K562 (cell line): Measurements from ENCODE around the gene ALDH3B2. TPM values are rescaled to one million over a fixed set of nuclear protein-coding genes. Genes with fewer than 3 reads are reported as not detected.

ENCODE experiments used
- HCFC1 ChIP-seq: IDR thresholded peaks from 2 replicates; pipeline ENCODE4 v1.6.1; 2012; ENCODE audit warnings: low read depth, low read length, improper control_type of control experiment
- ILF3 ChIP-seq: fragments of 450-650 bp; IDR thresholded peaks from 2 replicates; pipeline ENCODE4 v1.6.1; 2018; ENCODE audit warnings: antibody characterized with exemption, mild to moderate bottlenecking, moderate library complexity, borderline replicate concordance
- NR2F6 ChIP-seq: fragments of 450-650 bp; formaldehyde crosslinking; IDR thresholded peaks from 2 replicates; pipeline ENCODE4 v1.4.0; 2020; ENCODE audit warnings: mild to moderate bottlenecking
- SIN3B ChIP-seq: fragments of 450-650 bp; IDR thresholded peaks from 2 replicates; pipeline ENCODE4 v1.6.1; 2017; ENCODE audit warnings: low read depth, mild to moderate bottlenecking, moderate library complexity
- SUPT5H ChIP-seq: fragments of 450-650 bp; IDR thresholded peaks from 2 replicates; pipeline ENCODE4 v1.6.1; 2016
- TEAD1 ChIP-seq, 2 experiments: fragments of 450-650 bp in 1 of 2; sonication (generic) in 1 of 2; formaldehyde crosslinking; IDR thresholded peaks; 2 replicates each; pipeline versions ENCODE4 v1.4.0 to v1.8.0; 2020 to 2022; ENCODE audit warnings: mild to moderate bottlenecking in 2 of 2, missing genetic modification reagents in 1 of 2
- TRIM24 ChIP-seq, 2 experiments: fragments of 450-650 bp; IDR thresholded peaks; 2 replicates each; pipeline ENCODE4 v1.6.1; 2016
- TSC22D4 ChIP-seq: fragments of 450-650 bp; IDR thresholded peaks from 2 replicates; pipeline ENCODE4 v1.6.1; 2016; ENCODE audit warnings: missing genetic modification characterization, missing biosample characterization, control low read depth
- ZBTB7A ChIP-seq: IDR thresholded peaks from 2 replicates; pipeline ENCODE4 v1.6.1; 2011; ENCODE audit warnings: low read depth, mild to moderate bottlenecking, low read length, moderate library complexity, borderline replicate concordance; ENCODE audit not compliant: control insufficient read depth
- ZFP1 ChIP-seq: fragments of 450-650 bp; formaldehyde crosslinking; IDR thresholded peaks from 2 replicates; pipeline ENCODE4 v1.4.0; 2020; ENCODE audit warnings: mild to moderate bottlenecking, mixed read lengths
- ZNF165 ChIP-seq: fragments of 250-450 bp; sonication (Bioruptor Pico); IDR thresholded peaks from 2 replicates; pipeline ENCODE4 v1.4.0; 2020; ENCODE audit warnings: borderline replicate concordance
- ZNF253 ChIP-seq: fragments of 250-450 bp; sonication (Bioruptor Pico); conservative IDR thresholded peaks from 2 replicates; pipeline ENCODE4 v1.6.1; 2021; ENCODE audit warnings: mild to moderate bottlenecking
- ZNF778 ChIP-seq: fragments of 450-650 bp; formaldehyde crosslinking; IDR thresholded peaks from 2 replicates; pipeline ENCODE4 v1.4.0; 2020; ENCODE audit warnings: mild to moderate bottlenecking, moderate library complexity
- polyA plus RNA-seq, 8 experiments: library from polyadenylated mRNA; depleted of rRNA in 4 of 8; stranded (reverse) in 5 of 8; unstranded in 3 of 8; fragments of >200 nt; fragmentation: Nextera tagmentation in 2 of 8; fragmentation: Illumina TruSeq in 1 of 8; extraction: Ambion mirVana in 2 of 8; extraction: Trizol in 1 of 8; gene quantifications; 2 replicates each; pipeline versions ENCODE4 v1.2.1 to v1.2.3, GENCODE V29; 2011 to 2014; ENCODE audit warnings: inconsistent platforms in 1 of 8, missing spikeins in 1 of 8
- total RNA-seq, 7 experiments: library from RNA; depleted of rRNA in 6 of 7; stranded (reverse); fragments of >200 nt in 6 of 7; fragmentation: Illumina TruSeq in 2 of 7; extraction: Trizol in 2 of 7; gene quantifications; 2 replicates each; pipeline versions ENCODE4 v1.2.1 to v1.2.3, GENCODE V29; 2011 to 2021; ENCODE audit warnings: low replicate concordance in 1 of 7
- TF ChIP-seq, protein P1 (sequence below): fragments of 450-650 bp; IDR thresholded peaks from 2 replicates; pipeline ENCODE4 v1.6.1; 2016; ENCODE audit warnings: mild to moderate bottlenecking
- TF ChIP-seq, protein P2 (sequence below): fragments of 250-450 bp; sonication (Bioruptor Pico); IDR thresholded peaks from 2 replicates; pipeline ENCODE4 v1.5.1; 2021; ENCODE audit warnings: mild to moderate bottlenecking
- TF ChIP-seq, protein P3 (sequence below): fragments of 250-450 bp; sonication (Bioruptor Pico); IDR thresholded peaks from 2 replicates; pipeline ENCODE4 v1.4.0; 2020
- TF ChIP-seq, protein P4 (sequence below): fragments of 250-450 bp; sonication (Bioruptor Pico); IDR thresholded peaks from 2 replicates; pipeline ENCODE4 v1.8.0; 2021; ENCODE audit warnings: moderate library complexity, mild to moderate bottlenecking, inconsistent platforms

Gene ALDH3B2
- total and polyA plus RNA-seq, 9 of the 15 experiments (the other 6 are each of a cell fraction or from before 2014, with no cell fraction given) = not detected

DNA sequence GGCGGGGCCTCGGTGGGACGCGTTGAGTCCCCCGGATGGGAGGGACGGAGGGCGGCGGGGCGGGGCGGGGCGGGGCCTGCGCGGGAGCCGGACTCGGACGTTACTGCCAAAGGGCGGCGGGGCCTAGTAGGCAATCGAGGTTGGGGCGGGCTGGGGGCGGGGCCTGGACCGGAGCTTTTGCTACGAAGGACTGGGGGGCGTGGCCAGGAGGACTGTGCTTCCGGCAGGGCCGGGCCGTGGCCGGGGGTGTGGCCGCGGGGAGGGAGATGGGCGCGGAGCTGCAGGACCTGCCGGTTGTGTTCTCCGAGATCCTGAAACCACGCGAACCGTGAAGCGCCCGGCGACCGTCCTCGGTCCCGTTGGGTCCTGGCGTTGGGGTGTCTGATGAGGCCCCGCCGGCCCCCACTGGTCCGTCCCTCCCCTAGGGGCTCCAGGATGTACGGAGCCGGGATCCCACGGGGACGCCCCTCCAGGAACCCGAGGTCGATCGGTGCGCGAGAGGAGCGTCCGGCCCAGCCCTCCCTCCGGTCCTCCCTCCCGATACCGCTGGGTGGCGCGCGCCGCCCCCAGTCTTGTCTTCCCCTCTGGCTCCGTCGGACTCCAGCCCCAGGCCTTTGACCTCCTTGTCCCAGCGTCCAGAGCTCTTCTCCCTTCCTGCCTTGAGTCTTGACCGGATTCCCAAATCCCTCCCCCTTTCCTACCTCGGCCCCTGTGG is 44.0 kb downstream of the ALDH3B2 start (continued):
- TF ChIP-seq, protein P1, sequence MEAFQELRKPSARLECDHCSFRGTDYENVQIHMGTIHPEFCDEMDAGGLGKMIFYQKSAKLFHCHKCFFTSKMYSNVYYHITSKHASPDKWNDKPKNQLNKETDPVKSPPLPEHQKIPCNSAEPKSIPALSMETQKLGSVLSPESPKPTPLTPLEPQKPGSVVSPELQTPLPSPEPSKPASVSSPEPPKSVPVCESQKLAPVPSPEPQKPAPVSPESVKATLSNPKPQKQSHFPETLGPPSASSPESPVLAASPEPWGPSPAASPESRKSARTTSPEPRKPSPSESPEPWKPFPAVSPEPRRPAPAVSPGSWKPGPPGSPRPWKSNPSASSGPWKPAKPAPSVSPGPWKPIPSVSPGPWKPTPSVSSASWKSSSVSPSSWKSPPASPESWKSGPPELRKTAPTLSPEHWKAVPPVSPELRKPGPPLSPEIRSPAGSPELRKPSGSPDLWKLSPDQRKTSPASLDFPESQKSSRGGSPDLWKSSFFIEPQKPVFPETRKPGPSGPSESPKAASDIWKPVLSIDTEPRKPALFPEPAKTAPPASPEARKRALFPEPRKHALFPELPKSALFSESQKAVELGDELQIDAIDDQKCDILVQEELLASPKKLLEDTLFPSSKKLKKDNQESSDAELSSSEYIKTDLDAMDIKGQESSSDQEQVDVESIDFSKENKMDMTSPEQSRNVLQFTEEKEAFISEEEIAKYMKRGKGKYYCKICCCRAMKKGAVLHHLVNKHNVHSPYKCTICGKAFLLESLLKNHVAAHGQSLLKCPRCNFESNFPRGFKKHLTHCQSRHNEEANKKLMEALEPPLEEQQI = no peak
- TF ChIP-seq, protein P2, sequence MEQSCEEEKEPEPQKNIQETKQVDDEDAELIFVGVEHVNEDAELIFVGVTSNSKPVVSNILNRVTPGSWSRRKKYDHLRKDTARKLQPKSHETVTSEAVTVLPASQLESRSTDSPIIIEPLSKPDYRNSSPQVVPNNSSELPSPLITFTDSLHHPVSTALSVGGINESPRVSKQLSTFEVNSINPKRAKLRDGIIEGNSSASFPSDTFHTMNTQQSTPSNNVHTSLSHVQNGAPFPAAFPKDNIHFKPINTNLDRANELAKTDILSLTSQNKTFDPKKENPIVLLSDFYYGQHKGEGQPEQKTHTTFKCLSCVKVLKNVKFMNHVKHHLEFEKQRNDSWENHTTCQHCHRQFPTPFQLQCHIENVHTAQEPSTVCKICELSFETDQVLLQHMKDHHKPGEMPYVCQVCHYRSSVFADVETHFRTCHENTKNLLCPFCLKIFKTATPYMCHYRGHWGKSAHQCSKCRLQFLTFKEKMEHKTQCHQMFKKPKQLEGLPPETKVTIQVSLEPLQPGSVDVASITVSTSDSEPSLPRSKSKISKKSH (CRISPR knock-in tag) = no peak
- TF ChIP-seq ZNF165 (CRISPR knock-in tag) = no peak
- TF ChIP-seq, protein P3, sequence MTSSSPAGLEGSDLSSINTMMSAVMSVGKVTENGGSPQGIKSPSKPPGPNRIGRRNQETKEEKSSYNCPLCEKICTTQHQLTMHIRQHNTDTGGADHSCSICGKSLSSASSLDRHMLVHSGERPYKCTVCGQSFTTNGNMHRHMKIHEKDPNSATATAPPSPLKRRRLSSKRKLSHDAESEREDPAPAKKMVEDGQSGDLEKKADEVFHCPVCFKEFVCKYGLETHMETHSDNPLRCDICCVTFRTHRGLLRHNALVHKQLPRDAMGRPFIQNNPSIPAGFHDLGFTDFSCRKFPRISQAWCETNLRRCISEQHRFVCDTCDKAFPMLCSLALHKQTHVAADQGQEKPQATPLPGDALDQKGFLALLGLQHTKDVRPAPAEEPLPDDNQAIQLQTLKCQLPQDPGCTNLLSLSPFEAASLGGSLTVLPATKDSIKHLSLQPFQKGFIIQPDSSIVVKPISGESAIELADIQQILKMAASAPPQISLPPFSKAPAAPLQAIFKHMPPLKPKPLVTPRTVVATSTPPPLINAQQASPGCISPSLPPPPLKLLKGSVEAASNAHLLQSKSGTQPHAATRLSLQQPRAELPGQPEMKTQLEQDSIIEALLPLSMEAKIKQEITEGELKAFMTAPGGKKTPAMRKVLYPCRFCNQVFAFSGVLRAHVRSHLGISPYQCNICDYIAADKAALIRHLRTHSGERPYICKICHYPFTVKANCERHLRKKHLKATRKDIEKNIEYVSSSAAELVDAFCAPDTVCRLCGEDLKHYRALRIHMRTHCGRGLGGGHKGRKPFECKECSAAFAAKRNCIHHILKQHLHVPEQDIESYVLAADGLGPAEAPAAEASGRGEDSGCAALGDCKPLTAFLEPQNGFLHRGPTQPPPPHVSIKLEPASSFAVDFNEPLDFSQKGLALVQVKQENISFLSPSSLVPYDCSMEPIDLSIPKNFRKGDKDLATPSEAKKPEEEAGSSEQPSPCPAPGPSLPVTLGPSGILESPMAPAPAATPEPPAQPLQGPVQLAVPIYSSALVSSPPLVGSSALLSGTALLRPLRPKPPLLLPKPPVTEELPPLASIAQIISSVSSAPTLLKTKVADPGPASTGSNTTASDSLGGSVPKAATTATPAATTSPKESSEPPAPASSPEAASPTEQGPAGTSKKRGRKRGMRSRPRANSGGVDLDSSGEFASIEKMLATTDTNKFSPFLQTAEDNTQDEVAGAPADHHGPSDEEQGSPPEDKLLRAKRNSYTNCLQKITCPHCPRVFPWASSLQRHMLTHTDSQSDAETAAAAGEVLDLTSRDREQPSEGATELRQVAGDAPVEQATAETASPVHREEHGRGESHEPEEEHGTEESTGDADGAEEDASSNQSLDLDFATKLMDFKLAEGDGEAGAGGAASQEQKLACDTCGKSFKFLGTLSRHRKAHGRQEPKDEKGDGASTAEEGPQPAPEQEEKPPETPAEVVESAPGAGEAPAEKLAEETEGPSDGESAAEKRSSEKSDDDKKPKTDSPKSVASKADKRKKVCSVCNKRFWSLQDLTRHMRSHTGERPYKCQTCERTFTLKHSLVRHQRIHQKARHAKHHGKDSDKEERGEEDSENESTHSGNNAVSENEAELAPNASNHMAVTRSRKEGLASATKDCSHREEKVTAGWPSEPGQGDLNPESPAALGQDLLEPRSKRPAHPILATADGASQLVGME (CRISPR knock-in tag) = no peak
- no peak for TF ChIP-seq ZNF253 (CRISPR knock-in tag)
- TF ChIP-seq ZNF778 (CRISPR knock-in tag) = no peak
- no peak for TF ChIP-seq ZFP1
- TF ChIP-seq HCFC1 = no peak
- TF ChIP-seq, protein P4, sequence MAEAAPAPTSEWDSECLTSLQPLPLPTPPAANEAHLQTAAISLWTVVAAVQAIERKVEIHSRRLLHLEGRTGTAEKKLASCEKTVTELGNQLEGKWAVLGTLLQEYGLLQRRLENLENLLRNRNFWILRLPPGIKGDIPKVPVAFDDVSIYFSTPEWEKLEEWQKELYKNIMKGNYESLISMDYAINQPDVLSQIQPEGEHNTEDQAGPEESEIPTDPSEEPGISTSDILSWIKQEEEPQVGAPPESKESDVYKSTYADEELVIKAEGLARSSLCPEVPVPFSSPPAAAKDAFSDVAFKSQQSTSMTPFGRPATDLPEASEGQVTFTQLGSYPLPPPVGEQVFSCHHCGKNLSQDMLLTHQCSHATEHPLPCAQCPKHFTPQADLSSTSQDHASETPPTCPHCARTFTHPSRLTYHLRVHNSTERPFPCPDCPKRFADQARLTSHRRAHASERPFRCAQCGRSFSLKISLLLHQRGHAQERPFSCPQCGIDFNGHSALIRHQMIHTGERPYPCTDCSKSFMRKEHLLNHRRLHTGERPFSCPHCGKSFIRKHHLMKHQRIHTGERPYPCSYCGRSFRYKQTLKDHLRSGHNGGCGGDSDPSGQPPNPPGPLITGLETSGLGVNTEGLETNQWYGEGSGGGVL (CRISPR knock-in tag) = no peak
- TF ChIP-seq TEAD1 (CRISPR knock-in tag; IDR thresholded peaks at IDR 0.05) = peak; percentile 2 to 24; a peak in 1 of 4 replicates
- peak; percentile 77; the same call in 1 of the 2 replicates for TF ChIP-seq ZBTB7A
- no peak for TF ChIP-seq ILF3
- peak; percentile 75 for TF ChIP-seq SUPT5H
- no peak for TF ChIP-seq NR2F6 (CRISPR knock-in tag)
- TF ChIP-seq TRIM24 (IDR thresholded peaks at IDR 0.05) = no peak
- no peak for TF ChIP-seq TSC22D4 (tag)
- peak; percentile 71; the same call in 1 of the 2 replicates for TF ChIP-seq SIN3B
